ENCODE data around the gene TM6SF1. TPM values are rescaled to one million over a fixed set of nuclear protein-coding genes. Genes with fewer than 3 reads are reported as not detected.
"Not testable (repeated sequence)": the region's sequence is repeated elsewhere in the genome, so short reads cannot be mapped to it uniquely, and the experiment has no call there.

TM6SF1 gene
- total RNA-seq, 2 donors from 2014 or later: 7.3 to 30.2 TPM

- Histone ChIP-seq H3K27ac (no peak overlapping the region), H3K9me3 (peaks cover 5 to 19% of the 10 kb centered on the region in 2 donors), H3K4me1 (no peaks in the 10 kb centered on the region), H3K4me3 (no peak overlapping the region), H3K27me3 (no peaks in the 10 kb centered on the region), H3K36me3 (no peaks in the 10 kb centered on the region)
- TF ChIP-seq CTCF (IDR thresholded peaks at IDR 0.05): no peak
- no peak for DNase-seq (ENCODE audit: low spot score)
These were observed 57.4 kb downstream of the TM6SF1 start for GRCh38 chr15:83164771-83165404.

GRCh38 chr15:83166218-83166617 is 58.8 kb downstream of the TM6SF1 start:
- H3K36me3 ChIP-seq: no peaks in the 10 kb centered on the region
- no peaks in the 10 kb centered on the region for H3K27me3 ChIP-seq
- no peak for DNase-seq (ENCODE audit: low spot score)
- H3K4me3 ChIP-seq: no peak overlapping the region
- no peak for TF ChIP-seq CTCF (IDR thresholded peaks at IDR 0.05)
- H3K4me1 ChIP-seq: no peaks in the 10 kb centered on the region
- peaks cover 5 to 19% of the 10 kb centered on the region in 2 donors for H3K9me3 ChIP-seq
- no peak overlapping the region for H3K27ac ChIP-seq

- peaks cover 5 to 19% of the 10 kb centered on the region in 2 donors for H3K9me3 ChIP-seq
- DNase-seq (ENCODE audit: low spot score): no peak
- no peak overlapping the region for H3K27ac ChIP-seq
- H3K4me3 ChIP-seq: no peak overlapping the region
- no peaks in the 10 kb centered on the region for H3K27me3 ChIP-seq
- no peaks in the 10 kb centered on the region for H3K36me3 ChIP-seq
- TF ChIP-seq CTCF (IDR thresholded peaks at IDR 0.05): no peak
- no peaks in the 10 kb centered on the region for H3K4me1 ChIP-seq
These were observed 59.4 kb downstream of the TM6SF1 start for GRCh38 chr15:83166830-83167229.

GRCh38 chr15:83169576-83169975 is 62.1 kb downstream of the TM6SF1 start:
- not testable (repeated sequence) for H3K4me1 ChIP-seq; H3K4me3 ChIP-seq; H3K27ac ChIP-seq; H3K36me3 ChIP-seq; H3K27me3 ChIP-seq; DNase-seq (ENCODE audit: low spot score)
- H3K9me3 ChIP-seq: peaks cover 5 to 19% of the 10 kb centered on the region in 2 donors

- no peak for DNase-seq (ENCODE audit: low spot score)
- Histone ChIP-seq H3K27me3 (no peaks in the 10 kb centered on the region), H3K27ac (no peak overlapping the region), H3K36me3 (no peaks in the 10 kb centered on the region), H3K4me3 (no peak overlapping the region), H3K9me3 (peaks cover 5 to 19% of the 10 kb centered on the region in 2 donors), H3K4me1 (peaks cover 0 to 5% of the 10 kb centered on the region in 2 donors)
- no peak for TF ChIP-seq CTCF (IDR thresholded peaks at IDR 0.05)
These were observed 63.2 kb downstream of the TM6SF1 start for GRCh38 chr15:83170474-83171165.

GRCh38 chr15:83174891-83175290 is 67.4 kb downstream of the TM6SF1 start:
- Histone ChIP-seq H3K9me3 (no peaks in the 10 kb centered on the region), H3K27me3 (no peaks in the 10 kb centered on the region), H3K36me3 (no peaks in the 10 kb centered on the region), H3K27ac (no peak overlapping the region), H3K4me1 (peaks cover 0 to 5% of the 10 kb centered on the region in 2 donors), H3K4me3 (no peak overlapping the region)
- no peak for DNase-seq (ENCODE audit: low spot score)
- no peak for TF ChIP-seq CTCF (IDR thresholded peaks at IDR 0.05)
